PC-3 (cell line): ENCODE data around the gene APOD. TPM values are rescaled to one million over a fixed set of nuclear protein-coding genes. Genes with fewer than 3 reads are reported as not detected.
A peak's percentile ranks its signal among the peaks of the same experiment; 100 is the strongest.

Experiments used
- ATAC-seq: fragments of 200-7000 bp; cut with Tn5 transposase; 2 replicates; pipeline ENCODE4 v1.9.1; 2020; ENCODE audit warnings: mild to moderate bottlenecking, moderate library complexity
- BruUV-seq: library from RNA; stranded (reverse); fragments of 400-500 nt; replicated peaks from 2 replicates; lab custom pipeline; 2021; lab: Mats Ljungman, UMichigan
- CTCF ChIA-PET: fragments of 300-600 bp; sonication (Branson Sonifier 250); formaldehyde crosslinking; loops from one replicate; lab custom pipeline; 2022; ENCODE audit warnings: antibody characterized with exemption; lab: Charles Lee
- POLR2A ChIA-PET: fragments of 300-600 bp; sonication (Branson Sonifier 250); formaldehyde crosslinking; loops from one replicate; lab custom pipeline; 2022; ENCODE audit warnings: antibody characterized with exemption; ENCODE audit not compliant: unreplicated experiment; lab: Charles Lee
- DNase-seq: peaks from one replicate; pipeline ENCODE4 v3.0.0-alpha.2; 2015
- H2AFZ ChIP-seq: fragments of 300-600 bp; sonication (generic); 2 replicates; pipeline ENCODE4 v1.6.0; 2016; ENCODE audit warnings: antibody characterized with exemption, low read length
- H3F3A ChIP-seq: fragments of 300-600 bp; sonication (generic); one replicate; pipeline ENCODE4 v1.6.0; 2017; ENCODE audit warnings: antibody characterized with exemption, low read length, control low read depth, mild to moderate bottlenecking; ENCODE audit not compliant: unreplicated experiment
- H3K27ac ChIP-seq: fragments of 300-600 bp; sonication (generic); 2 replicates; pipeline ENCODE4 v1.5.1; 2016; ENCODE audit warnings: mild to moderate bottlenecking, low read length
- H3K27me3 ChIP-seq: fragments of 300-600 bp; sonication (generic); 2 replicates; pipeline ENCODE4 v1.6.1; 2016; ENCODE audit warnings: low read length, mixed read lengths
- H3K36me3 ChIP-seq: fragments of 300-600 bp; sonication (generic); 2 replicates; pipeline ENCODE4 v1.6.1; 2016; ENCODE audit warnings: low read depth, mixed run types, low read length, mixed read lengths
- H3K4me1 ChIP-seq: fragments of 300-600 bp; sonication (generic); 2 replicates; pipeline ENCODE4 v1.5.1; 2016; ENCODE audit warnings: low read length; ENCODE audit not compliant: insufficient read depth
- H3K4me2 ChIP-seq: fragments of 300-600 bp; sonication (generic); 2 replicates; pipeline ENCODE4 v1.6.0; 2016; ENCODE audit warnings: low read length
- H3K4me3 ChIP-seq: fragments of 300-600 bp; sonication (generic); 2 replicates; pipeline ENCODE4 v1.5.1; 2016; ENCODE audit warnings: mild to moderate bottlenecking, low read length, mixed read lengths
- H3K79me2 ChIP-seq: fragments of 300-600 bp; sonication (generic); 2 replicates; pipeline ENCODE4 v1.6.1; 2017; ENCODE audit warnings: low read length, mixed read lengths
- H3K9ac ChIP-seq: fragments of 300-600 bp; sonication (generic); 2 replicates; pipeline ENCODE4 v1.6.0; 2016; ENCODE audit warnings: mild to moderate bottlenecking, low read length
- H3K9me2 ChIP-seq: fragments of 300-600 bp; sonication (generic); replicated peaks from 2 replicates; pipeline ENCODE4 v1.6.1; 2016; ENCODE audit warnings: mixed run types, low read length, mixed read lengths
- H3K9me3 ChIP-seq: fragments of 300-600 bp; sonication (generic); 2 replicates; pipeline ENCODE4 v1.6.1; 2016; ENCODE audit warnings: low read length, mixed read lengths
- H4K20me1 ChIP-seq: fragments of 300-600 bp; sonication (generic); 2 replicates; pipeline ENCODE4 v1.6.1; 2016; ENCODE audit warnings: low read length, mixed read lengths
- CTCF ChIP-seq: fragments of 300-600 bp; sonication (generic); conservative IDR thresholded peaks from 2 replicates; pipeline ENCODE4 v1.5.1; 2017; ENCODE audit warnings: antibody characterized with exemption, low read depth, mild to moderate bottlenecking, low read length
- EZH2 ChIP-seq: fragments of 300-600 bp; sonication (generic); IDR thresholded peaks from one replicate; pipeline ENCODE4 v1.6.1; 2017; ENCODE audit warnings: antibody characterized with exemption, mild to moderate bottlenecking, low read length; ENCODE audit not compliant: unreplicated experiment
- EZH2phosphoT487 ChIP-seq: fragments of 300-600 bp; sonication (generic); IDR thresholded peaks from 2 replicates; pipeline ENCODE4 v1.6.1; 2018; ENCODE audit warnings: mild to moderate bottlenecking, antibody characterized with exemption, low read length, borderline replicate concordance
- intact Hi-C: fragments of 100-400 bp; cut with micrococcal nuclease; formaldehyde crosslinking; loops from 2 replicates; pipeline ENCODE4 v1.9.0; 2023
- total RNA-seq: library from RNA; depleted of rRNA; stranded (reverse); fragments of >200 nt; gene quantifications from 2 replicates; pipeline ENCODE4 v1.2.3, GENCODE V29; 2014

The APOD gene
- total RNA-seq, 1 experiment from 2014 or later = not detected

GRCh38 chr3:195548987-195549386 is 34.8 kb downstream of the APOD start:
- H4K20me1 ChIP-seq = no peaks in the 10 kb centered on the region
- H3K9me3 ChIP-seq = no peaks in the 10 kb centered on the region
- CTCF ChIA-PET = no interaction called here

GRCh38 chr3:195548501-195548900 is 35.2 kb downstream of the APOD start:
- Histone ChIP-seq H3K27me3 (no peaks in the 10 kb centered on the region), H3K36me3 (no peaks in the 10 kb centered on the region), H3K9me3 (no peaks in the 10 kb centered on the region), H3K4me3 (no peak overlapping the region), H3K4me2 (no peak overlapping the region), H3K9ac (no peak overlapping the region), H3K79me2 (no peaks in the 10 kb centered on the region), H3K4me1 (peaks cover 14% of the 10 kb centered on the region), H3K27ac (no peak overlapping the region), H2AFZ (no peak overlapping the region), H3K9me2 (no peaks in the 10 kb centered on the region), H3F3A (no peaks in the 10 kb centered on the region), H4K20me1 (no peaks in the 10 kb centered on the region)
- POLR2A ChIA-PET = no interaction called here
- DNase-seq (no peak), ATAC-seq (no peak)
- no peak for TF ChIP-seq EZH2
- no peak for TF ChIP-seq EZH2phosphoT487
- no peak for TF ChIP-seq CTCF
- CTCF ChIA-PET = no interaction called here
- no TSS peak for BruUV-seq
- intact Hi-C loops = no loop called here

More at GRCh38 chr3:195548987-195549386, 34.8 kb downstream of the APOD start:
- intact Hi-C loops = no loop called here
- TF ChIP-seq EZH2 (no peak), CTCF (no peak), EZH2phosphoT487 (no peak)
- Histone ChIP-seq H3F3A (no peaks in the 10 kb centered on the region), H3K4me2 (no peak overlapping the region), H3K9ac (no peak overlapping the region), H3K79me2 (no peaks in the 10 kb centered on the region), H2AFZ (no peak overlapping the region), H3K27me3 (no peaks in the 10 kb centered on the region), H3K9me2 (no peaks in the 10 kb centered on the region), H3K4me1 (peaks cover 14% of the 10 kb centered on the region), H3K27ac (no peak overlapping the region), H3K4me3 (no peak overlapping the region), H3K36me3 (no peaks in the 10 kb centered on the region)
- no TSS peak for BruUV-seq
- DNase-seq (peak; percentile 18), ATAC-seq (no peak)
- POLR2A ChIA-PET = no interaction called here

- POLR2A ChIA-PET = no interaction called here
- Histone ChIP-seq H3K79me2 (0 out of 2 replicates have a peak, but pooled peaks cover under 1% of the 10 kb centered on the region), H3K9me3 (no peaks in the 10 kb centered on the region), H3K27me3 (no peaks in the 10 kb centered on the region), H2AFZ (no peak overlapping the region), H3K36me3 (no peaks in the 10 kb centered on the region), H3K9ac (no peak overlapping the region), H3K9me2 (no peaks in the 10 kb centered on the region), H3K27ac (no peak overlapping the region), H3K4me1 (peaks cover 14% of the 10 kb centered on the region), H4K20me1 (no peaks in the 10 kb centered on the region), H3K4me3 (no peak overlapping the region), H3K4me2 (no peak overlapping the region), H3F3A (no peaks in the 10 kb centered on the region)
- CTCF ChIA-PET = no interaction called here
- ATAC-seq (no peak), DNase-seq (no peak)
- TF ChIP-seq CTCF (no peak), EZH2 (no peak), EZH2phosphoT487 (no peak)
- BruUV-seq = no TSS peak
- intact Hi-C loops = no loop called here
Observed at GRCh38 chr3:195548006-195548405, 35.7 kb downstream of the APOD start.
